GM18867 (cell line): Measurements from ENCODE around the gene ATL2.
A peak's percentile ranks its signal among the peaks of the same experiment; 100 is the strongest.
"Not testable (repeated sequence)": the region's sequence is repeated elsewhere in the genome, so short reads cannot be mapped to it uniquely, and the experiment has no call there.

Experiments used
- ATAC-seq: cut with Tn5 transposase; IDR thresholded peaks from one replicate; pipeline ENCODE4 v1.9.1; 2021; ENCODE audit warnings: mild to moderate bottlenecking, moderate library complexity; ENCODE audit not compliant: unreplicated experiment

The ATL2 gene

GRCh38 chr2:38394041-38394440 is 17.0 kb upstream of the ATL2 start:
- no peak for ATAC-seq

- no peak for ATAC-seq
Observed at GRCh38 chr2:38390947-38391346, 13.9 kb upstream of the ATL2 start.

DNA sequence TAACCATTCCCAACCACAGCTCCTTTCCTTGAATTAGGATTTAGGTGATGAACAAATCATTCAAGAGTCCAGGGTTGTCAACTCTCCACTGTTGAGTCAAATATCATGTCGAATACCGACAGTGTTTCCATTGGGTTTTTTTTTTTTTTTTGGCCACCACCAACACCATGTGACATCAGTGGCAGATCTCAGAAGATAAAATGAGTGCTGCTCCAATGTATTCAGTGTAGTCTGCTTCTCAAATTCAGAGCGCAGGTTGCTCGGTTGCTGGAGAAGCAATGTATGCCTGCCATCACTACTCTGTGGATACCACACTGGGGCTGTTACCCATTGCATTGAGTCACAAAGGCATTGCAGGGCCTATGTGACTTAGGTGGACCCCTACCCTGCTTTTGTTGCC is 10.8 kb upstream of the ATL2 start:
- ATAC-seq: no peak

GRCh38 chr2:38386821-38387220 is 9.7 kb upstream of the ATL2 start:
- ATAC-seq: no peak

GRCh38 chr2:38386377-38386776 is 9.3 kb upstream of the ATL2 start:
- no peak for ATAC-seq

DNA sequence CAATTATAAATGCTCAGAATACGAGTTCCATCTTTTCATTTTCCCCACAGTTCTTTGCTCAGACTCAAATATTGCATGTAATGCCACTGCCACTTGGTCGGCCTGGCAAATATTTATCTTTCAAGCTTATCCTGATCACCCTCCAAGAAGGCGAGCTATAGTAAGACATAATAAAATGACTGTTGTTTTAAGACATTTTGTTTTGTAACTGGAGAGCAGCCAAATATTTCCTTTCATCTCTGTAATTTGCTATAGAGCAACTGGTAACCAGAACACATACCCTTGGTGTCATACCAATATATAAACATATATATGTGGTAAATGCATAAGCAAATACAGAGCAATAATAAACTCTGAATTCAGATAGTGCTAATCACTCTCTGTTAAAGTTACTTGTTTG is 7.3 kb upstream of the ATL2 start:
- no peak for ATAC-seq

DNA sequence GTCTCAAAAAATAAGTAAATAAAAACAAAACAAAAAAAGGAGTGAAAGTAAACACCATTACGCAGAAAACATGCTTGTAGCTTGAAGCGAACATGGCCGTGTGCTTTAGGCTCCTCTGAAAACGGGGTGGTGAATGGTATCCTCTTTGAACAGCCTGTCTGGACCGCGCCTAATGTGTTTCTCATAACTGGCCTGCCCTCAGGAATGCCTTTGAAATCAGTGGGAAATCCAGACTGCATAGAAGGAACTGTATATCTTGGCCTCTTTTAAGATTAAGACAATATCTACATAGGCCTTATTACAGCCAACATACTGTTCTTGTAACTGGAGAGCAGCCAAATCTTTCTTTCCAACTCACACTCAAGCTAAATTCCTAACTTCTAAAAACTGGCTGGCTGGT is 6.7 kb upstream of the ATL2 start:
- ATAC-seq: not testable (repeated sequence)

- no peak for ATAC-seq
Observed at GRCh38 chr2:38381381-38382143, 4.5 kb upstream of the ATL2 start.

- ATAC-seq: no peak
Observed at GRCh38 chr2:38380397-38381130, 3.5 kb upstream of the ATL2 start.

GRCh38 chr2:38376346-38377049 is 575 bp downstream of the ATL2 start:
- peak; percentile 78 for ATAC-seq

DNA sequence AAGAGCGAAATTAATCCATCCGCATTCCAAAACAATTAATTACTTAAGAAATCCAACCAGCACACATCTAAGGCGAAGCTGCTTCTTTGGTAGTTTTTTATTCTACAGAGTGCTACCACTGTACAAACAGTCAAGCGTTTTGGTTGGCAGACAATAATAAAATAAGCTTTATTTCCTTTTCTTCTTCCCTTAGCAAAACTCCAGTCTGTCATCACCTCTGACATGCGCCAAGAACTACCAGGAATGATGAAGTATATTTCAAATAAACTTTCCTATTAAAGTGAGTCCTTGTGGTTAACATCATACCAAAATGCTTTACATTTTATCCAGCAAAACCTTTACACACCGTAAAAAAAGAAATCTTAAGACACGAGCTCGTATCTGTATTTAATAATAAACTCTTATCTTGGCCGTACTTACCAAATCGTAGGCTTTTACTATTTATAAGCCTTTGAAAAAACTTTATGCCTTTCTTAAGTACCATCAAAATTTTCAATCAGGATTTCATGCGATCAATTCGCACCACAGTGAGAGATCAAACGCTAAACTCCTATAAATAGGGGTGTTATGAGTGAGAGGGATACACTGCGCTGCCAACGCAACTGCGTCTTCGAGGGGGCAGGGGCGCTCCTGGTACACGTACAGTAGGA is 1.3 kb downstream of the ATL2 start:
- ATAC-seq: no peak

- no peak for ATAC-seq
Observed at GRCh38 chr2:38374984-38375383, 2.1 kb downstream of the ATL2 start.

DNA sequence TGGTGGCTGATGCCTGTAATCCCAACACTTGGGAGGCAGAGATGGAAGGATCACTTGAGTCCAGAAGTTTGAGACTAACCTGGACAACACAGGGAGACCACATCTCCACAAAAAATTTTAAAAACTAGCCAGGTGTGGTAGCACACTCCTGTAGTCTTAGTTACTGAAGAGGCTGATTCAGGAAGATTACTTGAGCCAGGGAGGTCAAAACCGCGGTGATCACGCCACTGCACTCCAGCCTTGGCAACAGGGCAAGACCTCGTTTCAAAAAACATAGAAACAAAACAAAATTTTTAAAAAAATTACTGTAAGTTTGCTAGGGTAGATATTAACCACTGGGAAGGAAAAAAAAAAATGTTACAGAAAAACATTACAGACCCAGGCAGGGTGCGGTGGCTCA is 5.8 kb downstream of the ATL2 start:
- ATAC-seq: no peak

DNA sequence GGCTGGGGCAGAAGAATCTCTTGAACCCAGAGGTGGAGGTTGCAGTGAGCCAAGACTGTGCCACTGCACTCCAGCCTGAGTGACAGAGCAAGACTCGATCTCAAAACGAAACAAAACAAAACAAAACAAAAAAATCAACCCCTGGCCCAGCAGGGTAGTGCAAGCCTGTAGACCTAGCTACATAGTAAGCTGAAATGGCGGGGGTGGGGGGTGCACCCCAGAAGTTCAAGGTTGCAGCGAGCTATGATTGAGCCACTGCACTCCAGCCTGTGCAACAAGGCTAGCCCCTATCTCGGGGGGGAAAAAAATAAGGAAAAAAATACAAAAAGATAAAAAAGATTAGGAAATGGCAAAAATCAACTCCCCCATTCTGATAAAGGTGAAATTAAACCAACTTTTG is 6.4 kb downstream of the ATL2 start:
- no peak for ATAC-seq

GRCh38 chr2:38362232-38362631 is 14.8 kb downstream of the ATL2 start:
- ATAC-seq: no peak

DNA sequence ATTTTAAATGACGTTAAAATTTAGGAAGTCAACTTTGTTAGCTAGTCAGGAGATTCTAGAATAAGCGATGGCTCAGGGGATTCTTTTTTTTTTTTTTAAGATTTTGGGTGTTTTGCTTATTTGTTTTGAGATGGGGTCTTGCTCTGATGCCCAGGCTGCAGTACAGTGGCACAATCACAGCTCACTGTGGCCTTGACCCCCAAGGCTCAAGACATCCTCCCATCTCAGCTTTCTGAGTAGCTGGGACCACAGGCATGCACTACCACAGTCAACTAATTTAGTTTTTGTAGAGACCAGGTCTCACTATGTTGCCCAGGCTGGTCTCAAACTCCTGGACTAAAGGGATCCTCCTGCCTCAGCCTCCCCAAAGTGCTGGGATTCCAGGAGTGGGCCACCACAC is 16.9 kb downstream of the ATL2 start:
- ATAC-seq: no peak

GRCh38 chr2:38353402-38353801 is 23.7 kb downstream of the ATL2 start:
- ATAC-seq: no peak

DNA sequence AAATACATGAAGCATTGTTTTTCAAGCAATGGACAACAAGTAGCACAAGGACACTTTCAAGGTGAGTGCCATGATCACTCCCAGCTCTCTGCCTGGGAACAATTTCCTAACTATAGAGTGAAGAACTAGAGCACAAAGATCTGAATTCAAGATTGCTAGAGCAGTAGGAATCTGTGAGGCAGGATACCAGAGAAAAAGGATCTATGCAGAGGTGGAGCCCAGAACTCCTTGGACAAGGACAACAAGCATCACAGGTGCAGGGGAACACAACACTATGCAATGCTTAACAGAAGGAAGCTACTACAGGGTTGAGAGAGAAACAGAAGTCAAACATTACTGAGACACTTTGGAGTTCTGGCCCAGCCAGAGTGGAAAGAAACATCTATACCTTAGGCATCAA is 24.7 kb downstream of the ATL2 start:
- ATAC-seq: no peak

DNA sequence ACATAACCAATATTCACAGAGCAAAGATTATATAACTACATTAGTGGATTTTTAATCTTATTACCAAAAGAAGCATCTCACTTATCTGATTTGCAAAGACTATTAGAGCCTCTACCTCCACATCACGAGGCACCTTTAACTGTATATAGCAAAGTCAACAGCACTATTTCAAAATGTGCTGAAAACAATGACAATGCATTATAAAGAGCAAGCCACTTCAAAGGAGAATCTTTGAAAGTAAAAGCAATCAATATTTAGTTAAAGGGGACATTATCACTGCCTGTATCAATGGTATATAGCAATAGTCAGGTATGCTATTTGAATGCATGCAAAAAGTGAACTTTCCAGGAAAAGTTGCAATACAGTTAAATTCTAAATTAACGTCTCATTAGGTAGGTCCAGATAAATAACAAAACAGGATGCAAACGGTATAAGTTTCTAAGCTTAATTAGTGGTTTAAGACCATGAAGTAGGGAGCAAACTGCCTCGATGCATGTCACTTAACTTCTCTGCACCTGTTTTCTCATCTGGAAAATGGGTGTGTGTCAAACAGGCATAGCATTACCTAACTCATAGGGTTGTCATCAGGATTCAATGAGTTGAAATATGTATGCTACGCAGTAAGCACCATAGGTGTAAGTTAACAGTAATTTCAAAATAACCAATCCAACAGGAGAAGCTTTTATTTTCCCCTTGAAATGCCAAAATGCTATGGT is 31.6 kb downstream of the ATL2 start:
- ATAC-seq: no peak

- no peak for ATAC-seq
Observed at GRCh38 chr2:38344813-38345212, 32.3 kb downstream of the ATL2 start.

DNA sequence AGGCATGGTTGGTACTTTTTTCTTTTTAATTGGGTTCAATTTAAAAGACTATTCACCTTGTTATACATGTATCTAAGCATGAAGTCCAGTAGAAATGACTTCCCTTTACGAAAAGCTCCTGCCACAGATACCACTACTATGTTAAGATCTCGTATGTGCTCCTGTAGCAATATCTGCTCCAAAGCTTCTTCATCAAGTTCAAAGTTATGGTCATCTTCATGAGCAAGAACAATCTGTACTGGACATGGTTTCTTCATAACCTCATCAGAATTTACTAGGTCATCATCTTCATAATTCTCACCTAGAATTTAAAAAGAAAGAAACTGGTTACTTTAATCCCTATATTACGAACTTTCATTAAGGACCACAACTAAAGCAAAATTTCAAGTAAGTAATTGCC is 33.9 kb downstream of the ATL2 start:
- no peak for ATAC-seq
